HL-60/S4 treated with phorbol 12-myristate 13-acetate at 8.2 ng/mL for 4 days and 3 days (cell line): Measurements from ENCODE around the gene DENND1A.

Experiments
- in situ Hi-C: fragments of 300-500 bp; cut with MboI; formaldehyde crosslinking; loops from 2 replicates; pipeline ENCODE4 v1.15.0; 2022; ENCODE audit warnings: low sequenced_read_pairs

Gene DENND1A

DNA sequence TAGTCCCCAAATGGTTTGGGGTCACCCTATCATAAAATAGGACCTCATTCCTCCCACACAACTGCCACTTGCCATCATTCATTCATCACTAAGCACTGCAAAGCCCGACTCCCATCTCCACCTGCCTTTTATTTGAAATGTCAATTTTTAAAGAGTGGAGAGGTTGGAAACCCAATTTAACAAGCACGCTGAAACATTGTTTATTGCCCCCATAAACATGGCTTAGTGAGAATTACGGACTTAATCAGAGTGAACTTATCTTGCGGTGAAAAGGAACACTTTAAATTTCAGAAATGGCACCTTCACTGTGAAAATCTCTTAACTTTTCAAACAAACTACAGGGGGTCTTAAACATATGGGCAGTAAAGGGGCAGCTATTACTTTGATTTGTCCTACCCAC lies 332.9 kb downstream of the DENND1A start:
- in situ Hi-C loops: no loop called here

GRCh38 chr9:123591283-123591682 lies 338.6 kb downstream of the DENND1A start:
- in situ Hi-C loops: no loop called here

DNA sequence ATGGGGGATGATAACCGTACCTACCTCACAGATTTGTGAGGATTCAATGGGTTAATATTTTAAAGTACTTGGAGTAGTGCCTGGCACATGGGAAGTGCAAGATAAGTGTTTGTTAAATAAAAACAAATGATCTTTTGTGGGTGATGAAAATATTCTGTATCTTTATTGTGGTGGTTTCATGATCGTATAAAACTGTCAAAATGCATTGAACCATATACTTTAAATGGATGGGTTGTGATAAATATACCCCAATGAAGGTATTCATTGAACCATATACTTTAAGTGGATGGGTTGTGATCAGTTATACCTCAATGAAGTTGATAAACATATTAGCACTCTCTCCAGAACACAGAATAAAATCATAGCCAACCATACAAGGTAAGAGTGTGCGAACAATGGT lies 339.4 kb downstream of the DENND1A start:
- in situ Hi-C loops: no loop called here

DNA sequence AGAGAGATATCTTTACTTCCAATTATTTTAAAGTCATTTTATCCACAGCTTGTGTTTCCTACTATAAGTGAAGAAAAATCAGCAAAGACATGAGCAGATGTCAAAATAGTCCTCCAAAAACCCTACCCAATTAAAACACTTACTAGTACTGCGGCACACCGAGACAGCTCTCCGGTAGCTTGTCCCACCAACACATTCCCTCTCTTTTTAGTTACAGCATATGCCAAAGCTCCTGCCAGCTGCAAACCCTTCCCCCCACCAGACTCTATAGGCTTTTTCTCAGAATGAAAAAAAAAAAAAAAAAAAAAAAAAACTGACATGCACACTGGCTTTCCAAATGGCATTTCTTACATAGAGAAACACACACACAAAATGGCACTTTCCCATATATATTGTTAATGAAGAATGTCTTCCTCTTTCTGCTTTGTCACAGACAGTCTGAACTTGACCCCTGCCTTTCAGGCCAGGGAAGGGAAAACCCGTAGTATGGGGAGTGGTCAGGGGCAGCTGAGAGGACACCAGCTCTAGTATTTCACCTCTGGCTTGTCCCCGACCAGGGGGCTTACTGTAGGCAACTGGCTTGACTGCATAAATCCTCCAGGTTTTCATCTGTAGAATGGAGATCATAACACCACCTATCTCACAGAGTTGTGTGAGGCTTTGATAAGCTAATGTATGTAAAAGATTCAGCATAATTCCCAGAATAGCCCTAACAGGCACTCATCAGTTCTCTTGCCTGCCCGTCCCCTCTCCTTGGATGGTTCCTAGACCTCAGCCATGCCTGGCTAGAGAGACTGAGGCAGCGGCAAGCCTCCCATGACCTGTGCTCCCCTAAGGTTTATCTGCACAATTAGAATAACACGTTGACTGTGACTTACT lies 340.3 kb downstream of the DENND1A start:
- in situ Hi-C loops: no loop called here

DNA sequence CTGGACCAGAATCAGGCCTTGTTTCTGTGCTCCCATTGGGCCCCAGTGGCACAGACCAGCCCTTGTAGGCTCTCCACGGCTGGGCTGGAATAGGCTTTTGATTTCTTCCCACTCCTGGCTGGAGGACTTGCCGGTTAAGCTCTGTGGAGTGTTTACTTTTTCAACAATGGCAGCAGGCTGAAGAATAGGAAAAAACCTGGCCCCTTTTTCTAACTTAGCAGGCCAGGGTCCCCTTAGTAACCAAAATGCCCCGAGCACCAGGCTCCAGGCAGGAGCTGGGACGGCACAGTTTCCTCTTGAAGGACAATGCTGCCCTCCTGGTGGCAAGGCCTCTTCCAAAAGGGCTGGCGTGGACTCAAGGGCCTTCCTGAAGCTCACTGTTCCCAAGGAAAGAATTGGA lies 343.7 kb downstream of the DENND1A start:
- in situ Hi-C loops: no loop called here

GRCh38 chr9:123584202-123585176 lies 345.4 kb downstream of the DENND1A start:
- in situ Hi-C loops: no loop called here

DNA sequence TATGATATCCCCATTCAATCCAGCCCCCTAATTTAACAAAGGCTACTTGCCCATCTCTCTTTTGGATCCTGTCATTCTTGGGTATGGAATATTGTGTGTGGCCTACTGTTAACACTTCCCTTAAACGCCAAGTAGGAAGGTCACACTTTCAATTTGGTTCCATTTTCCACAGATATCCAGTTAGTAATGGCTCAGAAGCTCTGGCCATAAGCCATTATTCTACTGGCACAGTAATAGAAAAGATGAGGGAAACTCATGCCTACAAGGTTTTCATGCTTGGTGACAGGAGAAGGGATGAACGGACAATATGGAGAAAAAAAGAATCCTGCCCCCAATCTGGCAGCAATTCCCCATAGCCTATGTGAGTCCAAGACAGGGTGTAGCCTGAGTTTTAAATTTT lies 346.3 kb downstream of the DENND1A start:
- in situ Hi-C loops: no loop called here

- in situ Hi-C loops: no loop called here
Measured at GRCh38 chr9:123571240-123571639, 358.7 kb downstream of the DENND1A start.

GRCh38 chr9:123568691-123569688 lies 360.9 kb downstream of the DENND1A start:
- in situ Hi-C loops: no loop called here

GRCh38 chr9:123567013-123567412 lies 362.9 kb downstream of the DENND1A start:
- in situ Hi-C loops: no loop called here

- in situ Hi-C loops: no loop called here
Measured at GRCh38 chr9:123564652-123565051, 365.3 kb downstream of the DENND1A start.

GRCh38 chr9:123562844-123563346 lies 367.0 kb downstream of the DENND1A start:
- in situ Hi-C loops: no loop called here

GRCh38 chr9:123561046-123561445 lies 368.9 kb downstream of the DENND1A start:
- in situ Hi-C loops: no loop called here

DNA sequence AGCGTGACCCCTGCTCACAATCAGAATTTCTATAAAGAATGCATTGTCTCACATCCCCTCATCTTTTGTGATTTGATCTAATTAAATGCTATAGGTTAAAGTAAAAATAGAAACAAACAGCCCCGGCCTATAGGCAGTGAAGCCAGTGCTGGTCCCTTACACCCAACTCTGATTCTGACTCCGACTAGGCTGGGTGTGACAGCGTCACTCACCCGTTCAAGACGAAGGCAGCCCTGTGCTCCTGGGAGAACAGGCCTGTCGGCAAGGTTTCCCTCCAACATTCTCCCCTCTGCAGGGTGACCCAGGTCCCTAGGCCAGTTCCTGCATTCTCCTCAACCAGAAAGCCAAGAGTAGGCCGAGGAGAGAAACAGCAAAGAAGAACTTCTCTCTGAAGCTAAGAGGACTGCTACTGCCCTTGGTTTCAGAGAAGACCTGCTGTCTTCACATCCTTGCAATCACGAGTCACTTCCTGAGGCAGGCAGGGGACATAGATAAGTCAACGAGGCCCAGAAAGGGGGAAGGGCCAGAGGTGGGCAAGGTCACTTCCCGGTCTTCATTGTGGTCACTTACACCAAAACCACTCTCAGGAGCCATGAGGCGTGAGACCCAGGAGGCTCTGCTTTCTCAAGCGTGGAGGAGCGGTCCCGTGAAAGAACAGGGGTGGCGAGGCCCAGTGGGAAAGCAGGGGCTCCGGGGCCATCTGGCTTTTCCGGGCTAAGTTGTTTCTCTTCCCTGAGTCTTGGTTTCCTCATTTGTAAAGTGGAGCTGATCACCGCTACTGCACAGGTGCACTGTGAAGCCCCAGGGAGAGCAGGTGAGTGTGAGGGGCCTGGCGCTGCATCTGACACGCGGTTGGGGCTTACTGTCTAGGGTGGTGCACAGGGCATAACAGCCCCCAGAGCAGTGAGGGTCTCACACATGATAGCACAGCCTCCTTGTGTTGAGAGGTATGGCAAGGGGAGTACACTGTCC lies 373.2 kb downstream of the DENND1A start:
- in situ Hi-C loops: no loop called here

DNA sequence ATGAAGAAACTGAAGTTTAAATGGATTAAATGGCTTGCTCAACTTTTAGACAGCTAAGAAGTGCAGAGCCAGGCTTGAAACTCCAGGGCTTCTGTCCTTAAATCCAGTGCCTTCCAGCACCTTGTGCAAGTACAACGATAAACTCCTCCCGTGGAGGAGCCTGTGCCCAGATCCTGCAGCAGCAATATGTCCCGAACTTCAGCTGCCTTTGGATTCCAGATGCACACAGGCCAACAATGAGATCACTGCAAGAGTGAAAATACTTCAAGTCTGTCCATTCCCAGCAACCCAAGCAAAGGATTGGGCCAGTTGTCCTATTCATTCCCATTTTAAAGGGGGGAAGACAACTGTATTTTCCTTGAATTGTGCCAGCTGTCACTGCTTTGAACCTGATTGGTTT lies 374.3 kb downstream of the DENND1A start:
- in situ Hi-C loops: no loop called here

- in situ Hi-C loops: no loop called here
Measured at GRCh38 chr9:123552530-123552929, 377.4 kb downstream of the DENND1A start.

GRCh38 chr9:123551734-123552133 lies 378.2 kb downstream of the DENND1A start:
- in situ Hi-C loops: no loop called here

- in situ Hi-C loops: no loop called here
Measured at GRCh38 chr9:123550797-123551196, 379.1 kb downstream of the DENND1A start.

DNA sequence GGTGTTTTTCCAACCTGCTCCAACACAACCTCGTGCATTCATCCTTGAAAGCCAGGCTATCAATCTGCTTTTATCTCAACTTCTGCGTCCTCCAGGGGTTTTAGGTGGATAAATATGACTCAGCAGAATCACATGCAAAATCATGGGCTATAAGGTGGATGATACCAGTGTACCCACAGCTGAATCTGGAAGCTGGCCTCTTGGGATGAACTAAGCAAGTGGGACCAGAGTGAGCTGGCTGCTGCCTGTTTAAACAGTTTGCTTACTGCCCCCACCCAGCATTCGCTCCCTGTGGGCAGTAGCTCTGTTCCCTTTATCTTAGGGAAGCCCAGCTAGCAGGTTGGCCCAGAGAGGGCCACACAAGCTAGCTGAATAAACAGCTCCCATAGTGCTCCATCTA lies 379.9 kb downstream of the DENND1A start:
- in situ Hi-C loops: no loop called here
